GM18909 (cell line): ENCODE results near the gene EVPL.

Experiments
- ATAC-seq: cut with Tn5 transposase; IDR thresholded peaks from one replicate; pipeline ENCODE4 v1.9.1; 2021; ENCODE audit warnings: mild to moderate bottlenecking; ENCODE audit not compliant: unreplicated experiment, poor library complexity

EVPL gene

GRCh38 chr17:76019833-76020467, 7.2 kb downstream of the EVPL start:
- no peak for ATAC-seq

GRCh38 chr17:76018801-76019200, 8.3 kb downstream of the EVPL start:
- ATAC-seq = no peak

- no peak for ATAC-seq
Observed at GRCh38 chr17:76018340-76018680, 8.8 kb downstream of the EVPL start.

GRCh38 chr17:76017481-76018339, 9.4 kb downstream of the EVPL start:
- no peak for ATAC-seq

- ATAC-seq = no peak
Observed at GRCh38 chr17:76014925-76015261, 12.2 kb downstream of the EVPL start.

- peak; percentile 44 for ATAC-seq
Observed at GRCh38 chr17:76014100-76014924, 12.8 kb downstream of the EVPL start.

- no peak for ATAC-seq
Observed at GRCh38 chr17:76013377-76013932, 13.7 kb downstream of the EVPL start.

- ATAC-seq = no peak
Observed at GRCh38 chr17:76011951-76012350, 15.2 kb downstream of the EVPL start.

- no peak for ATAC-seq
Observed at GRCh38 chr17:76009969-76010661, 17.0 kb downstream of the EVPL start.

GRCh38 chr17:76009447-76009846, 17.7 kb downstream of the EVPL start:
- no peak for ATAC-seq

- no peak for ATAC-seq
Observed at GRCh38 chr17:76008630-76009425, 18.3 kb downstream of the EVPL start.

GRCh38 chr17:76008208-76008607, 18.9 kb downstream of the EVPL start:
- ATAC-seq = no peak

GRCh38 chr17:76007850-76008165, 19.3 kb downstream of the EVPL start:
- no peak for ATAC-seq

GRCh38 chr17:76007131-76007849, 19.8 kb downstream of the EVPL start:
- ATAC-seq = no peak

- no peak for ATAC-seq
Observed at GRCh38 chr17:76005263-76006149, 21.6 kb downstream of the EVPL start.

- ATAC-seq = no peak
Observed at GRCh38 chr17:76004750-76005262, 22.3 kb downstream of the EVPL start.

- ATAC-seq = no peak
Observed at GRCh38 chr17:76003915-76004314, 23.2 kb downstream of the EVPL start.

GRCh38 chr17:76002100-76002499, 25.0 kb downstream of the EVPL start:
- ATAC-seq = no peak
